Prostate gland (tissue), 2 donors: ENCODE results near the gene TMIGD1. TPM values are rescaled to one million over a fixed set of nuclear protein-coding genes. Genes with fewer than 3 reads are reported as not detected.
"Not testable (repeated sequence)": the region's sequence is repeated elsewhere in the genome, so short reads cannot be mapped to it uniquely, and the experiment has no call there.

ENCODE experiments used
- DNase-seq: peaks from one replicate; pipeline ENCODE4 v3.0.0-alpha.2; 2019; ENCODE audit warnings: low spot score
- H3K27ac ChIP-seq, 2 donors: fragments of 200-600 bp; sonication (generic); 2 replicates each; pipeline ENCODE4 v1.5.1; 2017 to 2019
- H3K27me3 ChIP-seq: fragments of 200-600 bp; sonication (generic); replicated peaks from 2 replicates; pipeline ENCODE4 v1.5.1; 2019; ENCODE audit not compliant: insufficient read depth
- H3K36me3 ChIP-seq, 2 donors: fragments of 200-600 bp; sonication (generic); 1 replicate in 1 of 2; 2 replicates in 1 of 2; pipeline versions ENCODE4 v1.5.1 to v1.8.1; 2017 to 2019
- H3K4me1 ChIP-seq: fragments of 200-600 bp; sonication (generic); replicated peaks from 2 replicates; pipeline ENCODE4 v1.5.1; 2019
- H3K4me3 ChIP-seq, 2 donors: fragments of 200-600 bp; sonication (generic); 2 replicates each; pipeline ENCODE4 v1.5.1; 2017 to 2019
- H3K9me3 ChIP-seq: fragments of 200-600 bp; sonication (generic); 2 replicates; pipeline ENCODE4 v1.5.1; 2017
- POLR2A ChIP-seq: fragments of 450-650 bp; IDR thresholded peaks from one replicate; pipeline ENCODE4 v1.6.1; 2016; ENCODE audit warnings: antibody characterized with exemption, mild to moderate bottlenecking
- POLR2AphosphoS5 ChIP-seq: sonication (generic); formaldehyde crosslinking; IDR thresholded peaks from one replicate; pipeline ENCODE4 v1.6.1; 2017; ENCODE audit warnings: antibody characterized with exemption
- WGBS: methylation state at CpG from one replicate; pipeline ENCODE4 v1.1.5; 2018; 5-methylcytosine and 5-hydroxymethylcytosine counted together
- intact Hi-C: fragments of 100-400 bp; cut with DNase I; formaldehyde crosslinking; loops from one replicate; pipeline ENCODE4 v1.14.2; 2022
- total RNA-seq, 2 donors: library from RNA; depleted of rRNA; stranded (reverse); fragments of >200 nt; gene quantifications; one replicate each; pipeline ENCODE4 v1.1.0, GENCODE V29; 2016
- TF ChIP-seq, protein P1 (sequence below), 4 experiments: fragments of 200-600 bp in 2 of 4; fragments of 450-650 bp in 2 of 4; sonication (generic) in 2 of 4; IDR thresholded peaks; 1 replicate in 3 of 4; 2 replicates in 1 of 4; pipeline ENCODE4 v1.5.1; 2016 to 2019; ENCODE audit warnings: antibody characterized with exemption in 4 of 4, mild to moderate bottlenecking in 2 of 4, moderate library complexity in 2 of 4

Gene TMIGD1
- total RNA-seq, 2 donors from 2014 or later = not detected

GRCh38 chr17:30352240-30352814, 18.5 kb upstream of the TMIGD1 start:
- no peaks in the 10 kb centered on the region for H3K27me3 ChIP-seq
- intact Hi-C loops = no loop called here
- no peaks in the 10 kb centered on the region for H3K9me3 ChIP-seq
- H3K27ac ChIP-seq = no peak overlapping the region
- no peaks in the 10 kb centered on the region for H3K4me1 ChIP-seq
- TF ChIP-seq POLR2A = no peak
- TF ChIP-seq, protein P1, sequence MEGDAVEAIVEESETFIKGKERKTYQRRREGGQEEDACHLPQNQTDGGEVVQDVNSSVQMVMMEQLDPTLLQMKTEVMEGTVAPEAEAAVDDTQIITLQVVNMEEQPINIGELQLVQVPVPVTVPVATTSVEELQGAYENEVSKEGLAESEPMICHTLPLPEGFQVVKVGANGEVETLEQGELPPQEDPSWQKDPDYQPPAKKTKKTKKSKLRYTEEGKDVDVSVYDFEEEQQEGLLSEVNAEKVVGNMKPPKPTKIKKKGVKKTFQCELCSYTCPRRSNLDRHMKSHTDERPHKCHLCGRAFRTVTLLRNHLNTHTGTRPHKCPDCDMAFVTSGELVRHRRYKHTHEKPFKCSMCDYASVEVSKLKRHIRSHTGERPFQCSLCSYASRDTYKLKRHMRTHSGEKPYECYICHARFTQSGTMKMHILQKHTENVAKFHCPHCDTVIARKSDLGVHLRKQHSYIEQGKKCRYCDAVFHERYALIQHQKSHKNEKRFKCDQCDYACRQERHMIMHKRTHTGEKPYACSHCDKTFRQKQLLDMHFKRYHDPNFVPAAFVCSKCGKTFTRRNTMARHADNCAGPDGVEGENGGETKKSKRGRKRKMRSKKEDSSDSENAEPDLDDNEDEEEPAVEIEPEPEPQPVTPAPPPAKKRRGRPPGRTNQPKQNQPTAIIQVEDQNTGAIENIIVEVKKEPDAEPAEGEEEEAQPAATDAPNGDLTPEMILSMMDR (IDR thresholded peaks at IDR 0.05) = no peak
- no peak for TF ChIP-seq POLR2AphosphoS5
- no peak overlapping the region for H3K4me3 ChIP-seq
- H3K36me3 ChIP-seq = no peaks in the 10 kb centered on the region
- whole genome bisulfite sequencing = 90% methylated on average over 2 of the region's 2 CpGs
- DNase-seq = no peak

DNA sequence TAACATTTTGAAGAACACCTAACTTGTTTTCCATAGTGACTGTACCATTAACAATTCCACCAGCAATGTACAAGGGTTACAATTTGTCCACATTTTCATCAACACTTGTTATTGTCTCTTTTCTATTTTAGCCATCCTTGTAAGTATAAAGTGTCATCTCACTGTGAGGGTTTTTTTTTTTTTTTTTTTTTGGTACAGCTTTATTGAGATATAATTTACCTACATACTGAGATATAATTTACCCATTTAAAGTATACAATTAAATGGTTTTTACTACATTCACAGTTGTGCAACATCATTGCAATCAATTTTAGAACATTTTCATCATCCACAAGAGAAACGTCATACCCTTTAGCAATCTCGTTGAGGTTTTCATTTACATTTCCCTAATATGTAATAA, 17.9 kb upstream of the TMIGD1 start:
- intact Hi-C loops = no loop called here
- Histone ChIP-seq H3K9me3 (no peaks in the 10 kb centered on the region), H3K4me3 (no peak overlapping the region), H3K27me3 (no peaks in the 10 kb centered on the region), H3K27ac (no peak overlapping the region), H3K36me3 (no peaks in the 10 kb centered on the region), H3K4me1 (no peaks in the 10 kb centered on the region)
- WGBS = 95% methylated on average over 2 of the region's 2 CpGs
- TF ChIP-seq POLR2A (no peak), POLR2AphosphoS5 (no peak)
- TF ChIP-seq, protein P1 (IDR thresholded peaks at IDR 0.05) = no peak
- no peak for DNase-seq

DNA sequence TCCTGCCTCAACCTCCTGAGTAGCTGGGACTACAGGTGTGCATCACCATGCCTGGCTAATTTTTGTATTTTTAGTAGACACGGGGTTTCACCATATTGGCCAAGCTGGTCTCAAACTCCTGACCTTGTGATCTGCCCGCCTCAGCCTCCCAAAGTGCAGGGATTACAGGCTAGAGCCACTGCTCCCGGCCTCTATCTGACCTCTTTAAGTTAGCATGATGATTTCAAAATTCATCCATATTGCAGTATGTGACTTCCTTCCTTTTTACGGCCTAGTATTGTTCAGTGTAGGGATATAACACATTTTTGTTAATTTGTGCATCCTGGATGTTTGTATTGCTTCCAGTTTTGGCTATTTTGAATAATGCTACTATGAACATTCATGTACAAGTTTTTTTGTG, 17.4 kb upstream of the TMIGD1 start:
- H3K9me3 ChIP-seq, H3K36me3 ChIP-seq, H3K4me3 ChIP-seq, DNase-seq, H3K27ac ChIP-seq, H3K27me3 ChIP-seq, H3K4me1 ChIP-seq, intact Hi-C loops: not testable (repeated sequence)
- WGBS = 88% methylated on average over 4 of the region's 4 CpGs

GRCh38 chr17:30349252-30349651, 15.4 kb upstream of the TMIGD1 start:
- WGBS = 100% methylated on average over 1 of the region's 1 CpG
- TF ChIP-seq, protein P1 (IDR thresholded peaks at IDR 0.05) = no peak
- no peak for TF ChIP-seq POLR2A
- TF ChIP-seq POLR2AphosphoS5 = no peak
- Histone ChIP-seq H3K4me1 (peaks cover 9% of the 10 kb centered on the region), H3K27ac (no peak overlapping the region), H3K9me3 (no peaks in the 10 kb centered on the region), H3K36me3 (no peaks in the 10 kb centered on the region), H3K4me3 (no peak overlapping the region), H3K27me3 (no peaks in the 10 kb centered on the region)
- intact Hi-C loops = loop anchor here (10.0 kb wide), 1 partner anchor 126 kb away; the partner anchor contains the start of gene GOSR1
- no peak for DNase-seq

GRCh38 chr17:30347488-30347887, 13.6 kb upstream of the TMIGD1 start:
- DNase-seq = no peak
- Histone ChIP-seq H3K9me3 (no peaks in the 10 kb centered on the region), H3K4me1 (peaks cover 16% of the 10 kb centered on the region), H3K36me3 (no peaks in the 10 kb centered on the region), H3K27me3 (no peaks in the 10 kb centered on the region), H3K27ac (no peak overlapping the region), H3K4me3 (no peak overlapping the region)
- TF ChIP-seq, protein P1 (IDR thresholded peaks at IDR 0.05) = no peak
- TF ChIP-seq POLR2A (no peak), POLR2AphosphoS5 (no peak)
- 62% methylated on average over 4 of the region's 4 CpGs for WGBS
- intact Hi-C loops = loop anchor here (10.0 kb wide), 1 partner anchor 127 kb away; the partner anchor contains the start of gene GOSR1
